Thyroid gland (tissue), 4 donors: Measurements from ENCODE around the gene NUP93.

Source experiments
- POLR2A ChIP-seq, 2 donors: fragments of 450-650 bp; IDR thresholded peaks; one replicate each; pipeline ENCODE4 v1.6.1; 2017; ENCODE audit warnings: antibody characterized with exemption in 2 of 2, mild to moderate bottlenecking in 2 of 2, moderate library complexity in 1 of 2
- TF ChIP-seq, protein P1 (sequence below), 6 experiments: fragments of 200-600 bp in 3 of 6; fragments of 450-650 bp in 3 of 6; sonication (generic) in 3 of 6; IDR thresholded peaks; one replicate each; pipeline ENCODE4 v1.5.1; 2016 to 2019; ENCODE audit warnings: antibody characterized with exemption in 6 of 6, mild to moderate bottlenecking in 2 of 6, inconsistent platforms in 1 of 6, moderate library complexity in 1 of 6

DNA sequence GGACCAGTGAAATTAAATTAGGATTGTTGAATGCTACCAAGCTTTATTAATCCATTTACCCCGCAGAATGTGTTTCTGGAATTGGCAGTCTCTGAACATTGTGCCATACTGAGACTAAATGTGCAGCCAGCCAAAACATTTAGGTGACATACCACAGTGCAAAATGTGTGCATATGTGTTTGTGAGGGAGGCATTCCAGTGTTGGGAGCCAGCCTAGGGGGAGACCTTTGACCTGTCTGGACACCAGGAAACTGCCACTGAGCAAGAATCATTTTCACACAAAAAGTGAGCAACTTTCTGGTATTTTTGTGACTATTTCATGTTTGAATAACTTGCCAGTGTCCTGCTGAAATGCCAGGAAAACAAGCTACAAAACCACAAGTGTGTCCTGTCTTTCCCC, 70.4 kb downstream of the NUP93 start:
- TF ChIP-seq, protein P1, sequence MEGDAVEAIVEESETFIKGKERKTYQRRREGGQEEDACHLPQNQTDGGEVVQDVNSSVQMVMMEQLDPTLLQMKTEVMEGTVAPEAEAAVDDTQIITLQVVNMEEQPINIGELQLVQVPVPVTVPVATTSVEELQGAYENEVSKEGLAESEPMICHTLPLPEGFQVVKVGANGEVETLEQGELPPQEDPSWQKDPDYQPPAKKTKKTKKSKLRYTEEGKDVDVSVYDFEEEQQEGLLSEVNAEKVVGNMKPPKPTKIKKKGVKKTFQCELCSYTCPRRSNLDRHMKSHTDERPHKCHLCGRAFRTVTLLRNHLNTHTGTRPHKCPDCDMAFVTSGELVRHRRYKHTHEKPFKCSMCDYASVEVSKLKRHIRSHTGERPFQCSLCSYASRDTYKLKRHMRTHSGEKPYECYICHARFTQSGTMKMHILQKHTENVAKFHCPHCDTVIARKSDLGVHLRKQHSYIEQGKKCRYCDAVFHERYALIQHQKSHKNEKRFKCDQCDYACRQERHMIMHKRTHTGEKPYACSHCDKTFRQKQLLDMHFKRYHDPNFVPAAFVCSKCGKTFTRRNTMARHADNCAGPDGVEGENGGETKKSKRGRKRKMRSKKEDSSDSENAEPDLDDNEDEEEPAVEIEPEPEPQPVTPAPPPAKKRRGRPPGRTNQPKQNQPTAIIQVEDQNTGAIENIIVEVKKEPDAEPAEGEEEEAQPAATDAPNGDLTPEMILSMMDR (IDR thresholded peaks at IDR 0.05): no peak
- TF ChIP-seq POLR2A (IDR thresholded peaks at IDR 0.05): no peak
